ENCODE data around the gene ITGA7.

DNA sequence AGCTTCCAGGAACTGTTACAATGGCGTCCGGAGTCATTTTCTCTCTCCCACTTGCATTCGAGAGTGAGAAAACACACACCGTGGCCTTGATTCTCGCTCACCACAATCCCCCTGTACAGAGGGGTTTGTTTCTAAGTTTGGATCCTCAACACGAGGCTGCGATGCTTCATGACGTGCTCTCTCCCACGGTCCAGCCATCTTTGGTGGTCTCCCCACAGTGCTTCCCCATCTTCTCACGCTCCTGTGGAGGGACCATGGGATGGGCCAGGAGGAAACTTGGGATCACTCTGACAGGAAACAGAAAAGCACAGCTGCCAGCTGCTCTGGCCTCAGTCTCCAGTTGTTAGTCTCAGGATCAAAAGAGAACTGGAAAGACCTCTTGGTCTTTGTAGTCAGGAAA lies 42.9 kb downstream of the ITGA7 start:
- TF ChIP-seq POLR2AphosphoS5 (IDR thresholded peaks at IDR 0.05; ENCODE audit: low read depth, low read length) = no peak
- TF ChIP-seq, protein P1, sequence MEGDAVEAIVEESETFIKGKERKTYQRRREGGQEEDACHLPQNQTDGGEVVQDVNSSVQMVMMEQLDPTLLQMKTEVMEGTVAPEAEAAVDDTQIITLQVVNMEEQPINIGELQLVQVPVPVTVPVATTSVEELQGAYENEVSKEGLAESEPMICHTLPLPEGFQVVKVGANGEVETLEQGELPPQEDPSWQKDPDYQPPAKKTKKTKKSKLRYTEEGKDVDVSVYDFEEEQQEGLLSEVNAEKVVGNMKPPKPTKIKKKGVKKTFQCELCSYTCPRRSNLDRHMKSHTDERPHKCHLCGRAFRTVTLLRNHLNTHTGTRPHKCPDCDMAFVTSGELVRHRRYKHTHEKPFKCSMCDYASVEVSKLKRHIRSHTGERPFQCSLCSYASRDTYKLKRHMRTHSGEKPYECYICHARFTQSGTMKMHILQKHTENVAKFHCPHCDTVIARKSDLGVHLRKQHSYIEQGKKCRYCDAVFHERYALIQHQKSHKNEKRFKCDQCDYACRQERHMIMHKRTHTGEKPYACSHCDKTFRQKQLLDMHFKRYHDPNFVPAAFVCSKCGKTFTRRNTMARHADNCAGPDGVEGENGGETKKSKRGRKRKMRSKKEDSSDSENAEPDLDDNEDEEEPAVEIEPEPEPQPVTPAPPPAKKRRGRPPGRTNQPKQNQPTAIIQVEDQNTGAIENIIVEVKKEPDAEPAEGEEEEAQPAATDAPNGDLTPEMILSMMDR (IDR thresholded peaks at IDR 0.05) = no peak
- no peak for TF ChIP-seq ELF1 (IDR thresholded peaks at IDR 0.05)
- no peak for TF ChIP-seq GABPA (IDR thresholded peaks at IDR 0.05; ENCODE audit: low read depth)
- no peak for TF ChIP-seq RXRA (IDR thresholded peaks at IDR 0.05; ENCODE audit: borderline replicate concordance, low read depth)
- no peak for TF ChIP-seq CHD2 (IDR thresholded peaks at IDR 0.05; ENCODE audit: low read length, partially characterized antibody)
- TF ChIP-seq NRF1 (IDR thresholded peaks at IDR 0.05; ENCODE audit: low read depth, low read length) = no peak

Data from SK-N-SH (cell line).